Measurements from ENCODE around the gene NENF. TPM values are rescaled to one million over a fixed set of nuclear protein-coding genes. Genes with fewer than 3 reads are reported as not detected.

The NENF gene
- total RNA-seq, 1 donor from 2014 or later: 24.1 TPM

DNA sequence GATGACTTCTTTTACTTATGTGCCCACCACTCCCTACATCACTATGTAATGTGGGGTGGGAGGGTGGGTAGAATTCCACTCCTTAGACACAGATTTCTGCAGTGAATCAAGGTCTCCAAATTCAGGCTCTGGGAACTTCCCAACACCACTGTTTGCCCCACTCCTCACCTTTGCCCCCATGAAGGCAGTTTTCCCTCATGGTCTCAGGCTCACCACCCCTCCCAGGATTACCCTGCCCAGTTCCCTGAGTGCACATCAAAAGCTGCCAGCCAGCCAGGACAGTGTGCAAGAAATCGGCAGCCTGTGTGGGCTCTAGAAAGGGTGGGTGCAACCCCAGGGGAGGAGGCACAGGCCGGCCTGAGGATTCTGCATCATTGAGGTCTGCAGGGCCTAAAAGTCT lies 14.8 kb downstream of the NENF start:
- no peak for ATAC-seq (ENCODE audit: low read depth)
- CTCF ChIA-PET: no interaction called here
- TF ChIP-seq, protein P1, sequence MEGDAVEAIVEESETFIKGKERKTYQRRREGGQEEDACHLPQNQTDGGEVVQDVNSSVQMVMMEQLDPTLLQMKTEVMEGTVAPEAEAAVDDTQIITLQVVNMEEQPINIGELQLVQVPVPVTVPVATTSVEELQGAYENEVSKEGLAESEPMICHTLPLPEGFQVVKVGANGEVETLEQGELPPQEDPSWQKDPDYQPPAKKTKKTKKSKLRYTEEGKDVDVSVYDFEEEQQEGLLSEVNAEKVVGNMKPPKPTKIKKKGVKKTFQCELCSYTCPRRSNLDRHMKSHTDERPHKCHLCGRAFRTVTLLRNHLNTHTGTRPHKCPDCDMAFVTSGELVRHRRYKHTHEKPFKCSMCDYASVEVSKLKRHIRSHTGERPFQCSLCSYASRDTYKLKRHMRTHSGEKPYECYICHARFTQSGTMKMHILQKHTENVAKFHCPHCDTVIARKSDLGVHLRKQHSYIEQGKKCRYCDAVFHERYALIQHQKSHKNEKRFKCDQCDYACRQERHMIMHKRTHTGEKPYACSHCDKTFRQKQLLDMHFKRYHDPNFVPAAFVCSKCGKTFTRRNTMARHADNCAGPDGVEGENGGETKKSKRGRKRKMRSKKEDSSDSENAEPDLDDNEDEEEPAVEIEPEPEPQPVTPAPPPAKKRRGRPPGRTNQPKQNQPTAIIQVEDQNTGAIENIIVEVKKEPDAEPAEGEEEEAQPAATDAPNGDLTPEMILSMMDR (IDR thresholded peaks at IDR 0.05): no peak

DNA sequence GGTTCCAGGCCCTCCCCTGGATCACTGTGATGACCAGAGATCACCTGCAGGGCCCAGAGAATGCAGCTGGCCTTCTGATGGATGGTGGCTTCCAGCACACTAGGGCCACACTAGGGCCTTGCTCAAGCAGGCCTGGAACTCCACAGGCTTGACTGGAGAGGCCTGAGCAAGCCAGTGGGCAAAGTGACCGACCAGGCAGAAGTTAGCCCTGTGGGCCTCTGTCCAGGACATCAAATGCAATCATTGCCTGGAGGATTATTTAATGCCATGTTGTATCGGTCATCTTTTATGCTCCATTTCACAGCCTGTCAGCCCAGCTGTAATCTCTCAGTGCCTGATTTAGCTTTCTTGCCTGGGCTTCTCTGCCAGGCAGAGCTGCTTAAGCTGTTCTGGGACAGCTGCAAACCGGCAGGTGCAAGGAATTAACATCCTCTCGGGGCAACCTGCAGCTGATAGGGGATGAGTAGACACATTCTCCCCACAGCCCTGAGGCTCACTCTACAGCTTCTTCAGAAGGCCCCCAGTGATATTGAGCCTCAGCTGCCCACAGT lies 17.7 kb downstream of the NENF start:
- TF ChIP-seq, protein P1 (IDR thresholded peaks at IDR 0.05): no peak
- DNase-seq: no peak
- no peak overlapping the region for H3K4me3 Mint-ChIP-seq
- intact Hi-C loops (cut with micrococcal nuclease): no loop called here
- POLR2A ChIA-PET: no interaction called here
- no peaks in the 10 kb centered on the region for H3K9me3 Mint-ChIP-seq
- CTCF ChIA-PET: interaction anchor here (1.1 kb wide), 2 partner anchors 9 to 380 kb away, joined by 3 to 4 read pairs; no protein-coding TSS in a partner anchor
- H3K27ac Mint-ChIP-seq: no peak overlapping the region
- no peaks in the 10 kb centered on the region for H3K4me1 Mint-ChIP-seq
- peaks cover 16% of the 10 kb centered on the region for H3K36me3 Mint-ChIP-seq (ENCODE audit: low read depth)
- H3K27me3 Mint-ChIP-seq: no peaks in the 10 kb centered on the region
- ATAC-seq (ENCODE audit: low read depth): no peak

More for the DNA sequence above, 14.8 kb downstream of the NENF start:
- Mint-ChIP-seq H3K9me3 (no peaks in the 10 kb centered on the region), H3K4me3 (no peak overlapping the region), H3K4me1 (no peaks in the 10 kb centered on the region), H3K36me3 (ENCODE audit: low read depth) (peaks cover 31% of the 10 kb centered on the region), H3K27ac (no peak overlapping the region), H3K27me3 (no peaks in the 10 kb centered on the region)
- intact Hi-C loops (cut with micrococcal nuclease): no loop called here
- POLR2A ChIA-PET: no interaction called here
- no peak for DNase-seq

DNA sequence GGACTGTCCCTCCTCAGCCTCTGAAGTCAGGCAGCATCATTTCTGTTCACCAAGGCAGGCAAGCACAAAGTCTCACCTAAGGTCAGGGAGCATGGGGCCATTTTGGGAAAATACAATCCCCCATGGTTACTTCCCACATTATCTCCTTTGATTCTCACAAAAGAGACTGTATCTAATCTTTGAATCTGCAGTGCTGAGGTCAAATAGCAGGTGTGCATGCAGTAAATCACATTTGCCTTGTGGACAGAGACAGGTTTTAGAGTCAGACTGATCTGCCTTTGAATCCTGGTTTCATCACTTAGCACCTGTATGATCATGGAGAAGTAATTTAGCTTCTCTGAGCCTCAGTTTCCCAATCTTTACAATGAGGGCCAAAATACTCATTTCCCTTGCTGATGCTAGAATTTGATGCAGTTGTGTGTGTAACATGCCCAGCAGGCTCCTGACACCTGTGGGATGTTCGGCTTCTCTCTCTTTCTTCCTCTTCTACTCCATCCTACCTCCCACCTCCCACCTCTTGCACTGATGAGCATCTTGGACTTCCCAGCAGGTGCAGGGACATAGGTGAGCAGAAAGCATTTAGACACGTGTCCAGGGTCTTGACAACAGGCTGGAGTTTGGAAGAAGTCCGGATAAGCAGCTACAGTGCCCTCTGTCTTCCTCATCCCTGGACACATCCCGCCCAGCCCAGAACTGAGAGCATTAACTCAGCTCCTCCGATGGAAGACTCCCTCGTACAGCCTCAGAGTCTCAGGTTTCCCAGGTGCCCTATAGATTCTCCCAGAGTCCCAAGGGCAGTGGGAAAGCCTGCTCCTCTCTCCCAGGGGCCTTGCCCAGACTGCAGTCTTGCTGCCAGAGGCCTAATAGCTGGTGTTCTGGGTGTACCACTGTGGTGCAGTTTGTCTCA lies 18.9 kb downstream of the NENF start:
- H3K4me1 Mint-ChIP-seq: peaks cover 4% of the 10 kb centered on the region
- no peak overlapping the region for H3K4me3 Mint-ChIP-seq
- DNase-seq (no peak), ATAC-seq (ENCODE audit: low read depth) (no peak)
- POLR2A ChIA-PET: no interaction called here
- intact Hi-C loops (cut with micrococcal nuclease): no loop called here
- H3K9me3 Mint-ChIP-seq: no peaks in the 10 kb centered on the region
- peaks cover 3% of the 10 kb centered on the region for H3K36me3 Mint-ChIP-seq (ENCODE audit: low read depth)
- H3K27me3 Mint-ChIP-seq: no peaks in the 10 kb centered on the region
- TF ChIP-seq, protein P1 (IDR thresholded peaks at IDR 0.05): no peak
- CTCF ChIA-PET: interaction anchor here (7.8 kb wide), 1 partner anchor 380 kb away, joined by 236 read pairs; no protein-coding TSS in a partner anchor
- H3K27ac Mint-ChIP-seq: no peak overlapping the region

DNA sequence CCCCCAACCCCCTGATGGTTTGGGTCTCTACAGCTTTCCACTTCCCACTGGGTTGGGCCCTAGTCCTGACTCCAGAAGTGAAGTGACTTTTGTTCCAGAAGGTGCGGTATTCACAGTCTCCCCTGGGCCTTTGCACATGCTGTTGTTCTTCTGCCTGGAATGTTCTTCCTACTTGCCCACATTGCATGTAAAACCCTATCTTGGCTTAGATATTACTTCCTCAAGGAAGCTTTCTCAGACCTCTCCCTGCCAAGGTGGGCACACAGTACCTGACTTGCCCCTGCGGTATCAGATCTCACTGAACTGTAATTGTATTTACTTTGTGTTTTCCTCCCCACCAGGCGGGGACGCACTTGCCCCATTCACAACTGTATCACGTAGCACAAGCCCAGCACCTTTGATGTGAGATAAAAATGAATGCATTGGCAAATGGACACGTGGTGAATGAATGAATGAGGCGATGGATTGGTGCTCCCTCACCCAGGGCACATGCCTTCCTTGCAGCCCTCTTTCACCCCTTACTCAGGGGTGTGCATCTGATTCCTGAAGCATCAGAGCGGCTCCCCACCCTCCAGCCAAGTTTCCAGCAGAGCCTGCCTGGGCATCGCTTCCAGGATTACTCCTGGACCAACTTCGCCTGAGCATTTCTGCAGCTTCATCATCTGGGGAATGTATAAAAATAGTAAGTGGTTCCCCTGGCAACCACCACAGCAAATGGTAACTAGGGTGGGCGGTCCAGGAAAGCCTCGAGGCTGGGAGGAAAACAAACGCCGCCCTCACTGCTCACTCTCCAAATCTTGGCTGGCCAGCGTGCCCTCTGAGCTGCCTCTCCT lies 19.8 kb downstream of the NENF start:
- intact Hi-C loops (cut with micrococcal nuclease): no loop called here
- TF ChIP-seq, protein P1 (IDR thresholded peaks at IDR 0.05): no peak
- ATAC-seq (ENCODE audit: low read depth): no peak
- Mint-ChIP-seq H3K36me3 (ENCODE audit: low read depth) (no peaks in the 10 kb centered on the region), H3K4me1 (peaks cover 4% of the 10 kb centered on the region), H3K4me3 (no peak overlapping the region), H3K27me3 (no peaks in the 10 kb centered on the region), H3K9me3 (no peaks in the 10 kb centered on the region), H3K27ac (no peak overlapping the region)
- POLR2A ChIA-PET: no interaction called here
- CTCF ChIA-PET: interaction anchor here (0.6 to 7.8 kb wide), 6 partner anchors 25 to 768 kb away, joined by 3 to 236 read pairs (median 4); no protein-coding TSS in a partner anchor
- no peak for DNase-seq
